ENCODE measurements around the gene FAM3D.

FAM3D gene

GRCh38 chr3:58591517-58592510 is 74.8 kb downstream of the FAM3D start:
- DNase-seq (ENCODE audit: low read depth), result no peak

- no peak for DNase-seq (ENCODE audit: low read depth)
Measured at GRCh38 chr3:58588030-58588614, 78.5 kb downstream of the FAM3D start.

GRCh38 chr3:58586776-58587192 is 79.8 kb downstream of the FAM3D start:
- no peak for DNase-seq (ENCODE audit: low read depth)

- no peak for DNase-seq (ENCODE audit: low read depth)
Measured at GRCh38 chr3:58585994-58586393, 80.6 kb downstream of the FAM3D start.

GRCh38 chr3:58585005-58585786 is 81.4 kb downstream of the FAM3D start:
- DNase-seq (ENCODE audit: low read depth), result peak; percentile 18

GRCh38 chr3:58584690-58585004 is 81.9 kb downstream of the FAM3D start:
- DNase-seq (ENCODE audit: low read depth), result no peak

Measured in activated T-cell treated with anti-CD3 and anti-CD28 coated beads for 1 hour (primary cell).